Measurements from ENCODE around the gene DHX35. TPM values are rescaled to one million over a fixed set of nuclear protein-coding genes. Genes with fewer than 3 reads are reported as not detected.

DHX35 gene
- total and polyA plus RNA-seq, 8 donors: 2.2 to 6.8 (median 3.3) TPM

DNA sequence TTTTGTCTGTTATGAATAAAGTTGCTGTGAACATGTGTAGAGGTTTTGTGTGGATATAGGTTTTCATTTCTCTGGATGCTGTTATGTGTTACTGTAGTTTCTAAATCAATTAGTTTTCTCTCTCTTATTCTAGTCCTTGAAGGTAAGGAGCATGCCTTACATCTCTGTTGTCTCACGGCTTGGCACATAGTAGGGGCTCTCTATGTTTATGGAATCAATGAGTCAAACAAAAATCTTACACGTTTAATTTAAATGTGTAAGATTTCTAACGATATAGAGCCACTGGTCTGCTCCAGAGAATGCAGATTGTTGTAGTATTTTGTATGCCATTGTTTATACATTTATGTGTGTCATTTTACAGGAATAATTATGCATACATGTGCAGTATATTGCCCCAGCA, 15.3 kb upstream of the DHX35 start:
- Histone ChIP-seq H3K27me3 (no peaks in the 10 kb centered on the region), H3K4me1 (no peaks in the 10 kb centered on the region), H3K36me3 (no peaks in the 10 kb centered on the region), H3K27ac (no peak overlapping the region), H3K9me3 (no peaks in the 10 kb centered on the region), H3K4me3 (no peak overlapping the region)
- intact Hi-C loops (cut with DNase I): no loop called here
- WGBS, 2 donors: 79 to 88% methylated on average over 3 of the region's 3 CpGs
- DNase-seq: no peak
- no peak for FAIRE-seq
- TF ChIP-seq, protein P1, sequence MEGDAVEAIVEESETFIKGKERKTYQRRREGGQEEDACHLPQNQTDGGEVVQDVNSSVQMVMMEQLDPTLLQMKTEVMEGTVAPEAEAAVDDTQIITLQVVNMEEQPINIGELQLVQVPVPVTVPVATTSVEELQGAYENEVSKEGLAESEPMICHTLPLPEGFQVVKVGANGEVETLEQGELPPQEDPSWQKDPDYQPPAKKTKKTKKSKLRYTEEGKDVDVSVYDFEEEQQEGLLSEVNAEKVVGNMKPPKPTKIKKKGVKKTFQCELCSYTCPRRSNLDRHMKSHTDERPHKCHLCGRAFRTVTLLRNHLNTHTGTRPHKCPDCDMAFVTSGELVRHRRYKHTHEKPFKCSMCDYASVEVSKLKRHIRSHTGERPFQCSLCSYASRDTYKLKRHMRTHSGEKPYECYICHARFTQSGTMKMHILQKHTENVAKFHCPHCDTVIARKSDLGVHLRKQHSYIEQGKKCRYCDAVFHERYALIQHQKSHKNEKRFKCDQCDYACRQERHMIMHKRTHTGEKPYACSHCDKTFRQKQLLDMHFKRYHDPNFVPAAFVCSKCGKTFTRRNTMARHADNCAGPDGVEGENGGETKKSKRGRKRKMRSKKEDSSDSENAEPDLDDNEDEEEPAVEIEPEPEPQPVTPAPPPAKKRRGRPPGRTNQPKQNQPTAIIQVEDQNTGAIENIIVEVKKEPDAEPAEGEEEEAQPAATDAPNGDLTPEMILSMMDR (IDR thresholded peaks at IDR 0.05): no peak
- no peak for ATAC-seq

DNA sequence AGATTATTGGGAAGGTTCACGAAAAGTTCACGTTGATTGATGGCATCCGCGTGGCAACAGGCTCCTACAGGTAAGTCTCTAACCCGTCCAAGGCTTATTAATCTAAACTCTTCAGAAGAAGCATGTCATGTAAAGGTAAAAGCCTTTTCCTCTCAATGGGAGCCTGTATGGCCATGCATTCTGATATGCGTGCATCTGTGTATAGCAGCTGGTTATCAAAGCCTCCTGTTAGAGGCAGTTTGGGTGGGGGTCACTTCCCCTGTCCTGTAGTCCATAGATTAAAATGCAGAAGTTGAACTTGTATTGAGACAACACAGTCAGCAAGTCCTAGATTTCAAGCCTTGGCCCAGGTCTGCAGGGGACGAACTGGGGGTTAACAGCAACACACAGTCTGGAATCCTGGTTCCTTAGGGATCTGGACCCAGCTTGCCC, 14.2 kb upstream of the DHX35 start:
- no peak for FAIRE-seq
- H3K36me3 ChIP-seq: no peaks in the 10 kb centered on the region
- TF ChIP-seq, protein P1 (IDR thresholded peaks at IDR 0.05): no peak

DNA sequence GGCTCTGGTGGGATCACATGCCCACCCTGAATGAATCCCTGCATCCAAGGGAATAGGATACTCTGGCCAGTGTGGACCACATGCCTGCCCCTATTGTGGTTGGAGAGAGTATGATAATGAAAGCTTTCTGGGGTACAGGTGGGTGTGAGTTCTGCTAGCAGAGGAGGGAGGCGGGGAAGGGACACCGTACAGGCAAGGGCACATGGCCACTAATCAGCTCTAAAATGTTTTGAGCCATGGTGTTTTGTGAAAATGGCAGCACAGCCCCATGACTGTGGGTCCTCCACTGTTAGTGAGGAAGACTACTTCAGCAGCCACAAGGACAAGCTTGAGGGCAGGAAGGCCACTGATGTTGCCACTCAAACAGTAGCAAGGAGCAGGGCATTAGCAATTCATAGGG, 11.9 kb upstream of the DHX35 start:
- Histone ChIP-seq H3K27me3 (no peaks in the 10 kb centered on the region), H3K4me1 (no peaks in the 10 kb centered on the region), H3K27ac (no peak overlapping the region), H3K9me3 (no peaks in the 10 kb centered on the region), H3K36me3 (no peaks in the 10 kb centered on the region), H3K4me3 (no peak overlapping the region)
- ATAC-seq (no peak), DNase-seq (no peak), FAIRE-seq (no peak)
- WGBS, 2 donors: 96 to 100% methylated on average over 2 of the region's 2 CpGs
- intact Hi-C loops (cut with DNase I): loop anchor here in 1 of 3 donors (5.0 kb wide), 1 partner anchor 183 kb away; no protein-coding TSS in a partner anchor
- TF ChIP-seq, protein P1 (IDR thresholded peaks at IDR 0.05): no peak

More for the DNA sequence above, 14.2 kb upstream of the DHX35 start:
- ATAC-seq (no peak), DNase-seq (no peak)
- H3K27me3 ChIP-seq: no peaks in the 10 kb centered on the region
- H3K27ac ChIP-seq: no peak overlapping the region
- WGBS, 2 donors: 55 to 61% methylated on average over 7 of the region's 7 CpGs
- no peak overlapping the region for H3K4me3 ChIP-seq
- no peaks in the 10 kb centered on the region for H3K4me1 ChIP-seq
- intact Hi-C loops (cut with DNase I): no loop called here
- no peaks in the 10 kb centered on the region for H3K9me3 ChIP-seq

DNA sequence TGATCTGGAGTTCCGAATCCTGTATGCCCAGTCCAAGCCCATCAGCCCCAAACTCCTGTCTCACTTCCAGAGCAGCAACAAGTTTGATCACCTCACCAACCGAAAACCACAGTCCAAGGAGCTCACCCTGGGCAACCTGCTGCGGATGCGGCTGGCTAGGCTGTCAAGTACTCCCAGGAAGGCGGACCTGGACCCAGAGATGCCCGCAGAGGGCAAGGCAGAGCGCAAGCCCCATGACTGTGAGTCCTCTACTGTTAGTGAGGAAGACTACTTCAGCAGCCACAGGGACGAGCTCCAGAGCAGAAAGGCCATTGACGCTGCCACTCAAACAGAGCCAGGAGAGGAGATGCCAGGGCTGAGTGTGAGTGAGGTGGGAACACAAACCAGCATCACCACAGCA, 10.5 kb upstream of the DHX35 start:
- no peak for FAIRE-seq
- Histone ChIP-seq H3K9me3 (no peaks in the 10 kb centered on the region), H3K36me3 (no peaks in the 10 kb centered on the region), H3K4me3 (no peak overlapping the region), H3K27ac (no peak overlapping the region), H3K27me3 (no peaks in the 10 kb centered on the region), H3K4me1 (no peaks in the 10 kb centered on the region)
- DNase-seq: no peak
- no peak for ATAC-seq
- 95 to 96% methylated on average over 9 of the region's 9 CpGs for WGBS, 2 donors
- TF ChIP-seq, protein P1 (IDR thresholded peaks at IDR 0.05): no peak
- intact Hi-C loops (cut with DNase I): loop anchor here in 1 of 3 donors (5.0 kb wide), 1 partner anchor 184 kb away; no protein-coding TSS in a partner anchor

DNA sequence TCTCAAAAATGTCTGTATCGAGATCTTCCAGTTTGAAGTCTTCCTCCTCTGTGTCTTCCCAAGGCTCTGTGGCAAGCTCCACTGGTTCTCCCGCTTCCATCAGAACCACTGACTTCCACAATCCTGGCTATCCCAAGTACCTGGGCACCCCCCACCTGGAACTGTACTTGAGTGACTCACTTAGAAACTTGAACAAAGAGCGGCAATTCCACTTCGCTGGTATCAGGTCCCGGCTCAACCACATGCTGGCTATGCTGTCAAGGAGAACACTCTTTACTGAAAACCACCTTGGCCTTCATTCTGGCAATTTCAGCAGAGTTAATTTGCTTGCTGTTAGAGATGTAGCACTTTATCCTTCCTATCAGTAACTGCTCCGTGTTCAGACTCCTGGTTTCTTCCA, 10.0 kb upstream of the DHX35 start:
- Histone ChIP-seq H3K27ac (no peak overlapping the region), H3K27me3 (no peaks in the 10 kb centered on the region), H3K9me3 (no peaks in the 10 kb centered on the region), H3K4me3 (no peak overlapping the region), H3K4me1 (no peaks in the 10 kb centered on the region), H3K36me3 (no peaks in the 10 kb centered on the region)
- ATAC-seq (no peak), FAIRE-seq (no peak), DNase-seq (no peak)
- intact Hi-C loops (cut with DNase I): loop anchor here in 1 of 3 donors (5.0 kb wide), 1 partner anchor 185 kb away; no protein-coding TSS in a partner anchor
- TF ChIP-seq, protein P1 (IDR thresholded peaks at IDR 0.05): no peak
- 91 to 93% methylated on average over 6 of the region's 6 CpGs for WGBS, 2 donors
